ENCODE data around the gene LAMA2. TPM values are rescaled to one million over a fixed set of nuclear protein-coding genes. Genes with fewer than 3 reads are reported as not detected.

LAMA2 gene
- total RNA-seq, 1 donor from 2014 or later: 1.4 TPM

DNA sequence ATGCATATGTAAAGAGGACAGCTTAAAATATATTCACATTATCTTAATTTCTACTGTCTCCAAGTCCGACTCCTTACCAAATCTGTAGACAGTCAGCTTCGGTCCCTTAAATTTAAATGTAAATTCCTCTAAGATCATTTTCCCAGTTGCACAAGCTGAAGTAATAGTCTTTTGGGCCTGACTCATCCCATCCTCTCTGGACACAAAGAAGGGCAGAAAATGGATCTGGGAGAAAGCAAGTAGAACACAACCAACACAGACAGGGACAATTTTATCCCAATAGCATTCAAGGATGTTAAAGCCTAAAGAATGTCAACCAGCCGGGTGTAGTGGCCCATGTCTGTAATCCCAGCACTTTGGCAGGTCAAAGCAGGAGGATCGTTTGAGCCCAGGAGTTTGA, 598.8 kb downstream of the LAMA2 start:
- H3K4me3 ChIP-seq (ENCODE audit: low read depth, low read length): no peak overlapping the region
- TF ChIP-seq, protein P1, sequence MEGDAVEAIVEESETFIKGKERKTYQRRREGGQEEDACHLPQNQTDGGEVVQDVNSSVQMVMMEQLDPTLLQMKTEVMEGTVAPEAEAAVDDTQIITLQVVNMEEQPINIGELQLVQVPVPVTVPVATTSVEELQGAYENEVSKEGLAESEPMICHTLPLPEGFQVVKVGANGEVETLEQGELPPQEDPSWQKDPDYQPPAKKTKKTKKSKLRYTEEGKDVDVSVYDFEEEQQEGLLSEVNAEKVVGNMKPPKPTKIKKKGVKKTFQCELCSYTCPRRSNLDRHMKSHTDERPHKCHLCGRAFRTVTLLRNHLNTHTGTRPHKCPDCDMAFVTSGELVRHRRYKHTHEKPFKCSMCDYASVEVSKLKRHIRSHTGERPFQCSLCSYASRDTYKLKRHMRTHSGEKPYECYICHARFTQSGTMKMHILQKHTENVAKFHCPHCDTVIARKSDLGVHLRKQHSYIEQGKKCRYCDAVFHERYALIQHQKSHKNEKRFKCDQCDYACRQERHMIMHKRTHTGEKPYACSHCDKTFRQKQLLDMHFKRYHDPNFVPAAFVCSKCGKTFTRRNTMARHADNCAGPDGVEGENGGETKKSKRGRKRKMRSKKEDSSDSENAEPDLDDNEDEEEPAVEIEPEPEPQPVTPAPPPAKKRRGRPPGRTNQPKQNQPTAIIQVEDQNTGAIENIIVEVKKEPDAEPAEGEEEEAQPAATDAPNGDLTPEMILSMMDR (IDR thresholded peaks at IDR 0.05; ENCODE audit: insufficient read depth, low read length, poor library complexity, severe bottlenecking): no peak
- no peak for DNase-seq (ENCODE audit: low read depth)
- no peaks in the 10 kb centered on the region for H3K27me3 ChIP-seq (ENCODE audit: control insufficient read depth, insufficient read depth, low read length)
- no peaks in the 10 kb centered on the region for H3K36me3 ChIP-seq (ENCODE audit: control insufficient read depth, insufficient read depth, low read length)

DNA sequence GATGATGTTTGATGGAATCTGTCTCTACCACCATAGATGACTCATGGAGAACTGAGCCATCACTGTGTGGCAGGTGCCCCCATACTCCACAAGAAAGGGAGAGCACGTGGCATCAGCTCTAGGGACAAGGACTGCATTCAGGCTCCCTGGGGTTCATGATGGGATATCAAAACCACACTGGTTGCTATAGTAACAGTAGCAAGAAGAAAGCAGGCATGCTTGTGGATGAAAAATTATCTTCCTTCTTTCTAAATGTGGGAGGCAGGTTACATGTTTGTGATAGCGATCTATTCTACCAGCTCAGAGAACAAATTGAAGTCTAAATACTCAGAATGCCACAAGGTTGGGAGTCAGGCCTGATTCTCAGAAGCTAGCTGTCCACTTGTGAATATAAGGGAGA, 602.8 kb downstream of the LAMA2 start:
- Histone ChIP-seq H3K4me3 (ENCODE audit: low read depth, low read length) (no peak overlapping the region), H3K27me3 (ENCODE audit: control insufficient read depth, insufficient read depth, low read length) (no peaks in the 10 kb centered on the region), H3K36me3 (ENCODE audit: control insufficient read depth, insufficient read depth, low read length) (no peaks in the 10 kb centered on the region)
- TF ChIP-seq, protein P1 (IDR thresholded peaks at IDR 0.05; ENCODE audit: insufficient read depth, low read length, poor library complexity, severe bottlenecking): no peak
- no peak for DNase-seq (ENCODE audit: low read depth)

DNA sequence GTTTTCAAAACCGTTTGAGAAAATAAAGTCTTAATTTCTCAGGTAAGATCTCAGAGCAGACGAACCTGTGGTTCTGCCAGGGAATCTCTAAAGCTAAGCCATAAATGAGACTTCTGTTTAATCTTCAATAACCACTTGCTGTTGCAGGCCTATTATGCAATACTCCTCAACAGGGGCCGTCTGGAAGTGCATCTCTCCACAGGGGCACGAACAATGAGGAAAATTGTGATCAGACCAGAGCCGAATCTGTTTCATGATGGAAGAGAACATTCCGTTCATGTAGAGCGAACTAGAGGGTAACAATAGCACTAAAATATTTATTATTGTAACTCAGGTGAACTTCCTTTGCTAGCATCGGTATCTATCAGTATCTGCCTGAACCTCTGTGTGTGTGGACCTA, 603.4 kb downstream of the LAMA2 start:
- TF ChIP-seq, protein P1 (IDR thresholded peaks at IDR 0.05; ENCODE audit: insufficient read depth, low read length, poor library complexity, severe bottlenecking): no peak
- Histone ChIP-seq H3K27me3 (ENCODE audit: control insufficient read depth, insufficient read depth, low read length) (no peaks in the 10 kb centered on the region), H3K4me3 (ENCODE audit: low read depth, low read length) (no peak overlapping the region), H3K36me3 (ENCODE audit: control insufficient read depth, insufficient read depth, low read length) (no peaks in the 10 kb centered on the region)
- no peak for DNase-seq (ENCODE audit: low read depth)

DNA sequence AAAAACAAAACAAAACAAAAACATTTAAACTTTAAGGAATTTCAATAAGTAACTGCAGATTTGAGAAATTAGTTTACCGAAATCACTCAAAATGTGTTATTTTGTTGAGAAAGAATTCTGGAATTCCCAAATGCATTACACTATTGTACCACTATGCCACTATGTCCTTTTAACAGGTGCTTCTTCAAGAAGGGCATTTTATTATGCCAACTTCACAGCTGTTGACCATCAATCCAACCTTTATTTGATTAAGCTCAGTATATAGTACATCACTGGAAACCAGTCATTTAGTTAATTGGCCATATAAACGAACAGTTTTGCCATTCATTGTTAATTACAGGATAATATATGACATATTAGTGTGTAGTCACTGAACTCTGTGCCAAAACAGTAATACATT, 605.4 kb downstream of the LAMA2 start:
- no peak for DNase-seq (ENCODE audit: low read depth)
- TF ChIP-seq, protein P1 (IDR thresholded peaks at IDR 0.05; ENCODE audit: insufficient read depth, low read length, poor library complexity, severe bottlenecking): no peak
- H3K4me3 ChIP-seq (ENCODE audit: low read depth, low read length): no peak overlapping the region
- no peaks in the 10 kb centered on the region for H3K36me3 ChIP-seq (ENCODE audit: control insufficient read depth, insufficient read depth, low read length)
- H3K27me3 ChIP-seq (ENCODE audit: control insufficient read depth, insufficient read depth, low read length): no peaks in the 10 kb centered on the region

DNA sequence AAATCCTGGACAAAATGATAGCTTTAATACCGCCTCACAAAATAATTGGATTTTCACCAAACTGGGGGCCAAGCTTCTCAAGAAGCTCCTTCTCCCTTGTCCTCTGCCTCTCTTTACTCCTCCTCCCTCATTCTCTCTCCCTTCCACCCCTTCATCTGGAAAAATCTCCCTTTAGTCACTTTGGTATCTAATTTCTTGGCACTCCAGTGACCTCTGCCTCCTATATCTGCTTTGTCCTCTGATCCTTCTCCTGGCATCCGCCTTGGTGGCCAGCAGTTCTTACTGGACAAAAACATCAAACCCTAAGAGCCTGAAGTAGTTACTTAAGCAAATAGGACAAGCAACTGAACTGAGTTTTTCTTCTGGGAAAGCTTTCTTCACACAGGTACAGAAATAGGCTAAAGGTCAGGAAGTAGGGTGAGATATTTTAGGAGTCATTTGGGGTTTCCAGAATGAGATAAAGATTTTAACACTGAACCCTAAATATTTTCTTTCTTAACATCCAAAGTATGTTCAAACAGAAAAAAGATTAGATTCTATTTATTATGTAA, 606.4 kb downstream of the LAMA2 start:
- Histone ChIP-seq H3K36me3 (ENCODE audit: control insufficient read depth, insufficient read depth, low read length) (no peaks in the 10 kb centered on the region), H3K4me3 (ENCODE audit: low read depth, low read length) (no peak overlapping the region), H3K27me3 (ENCODE audit: control insufficient read depth, insufficient read depth, low read length) (no peaks in the 10 kb centered on the region)
- TF ChIP-seq, protein P1 (IDR thresholded peaks at IDR 0.05; ENCODE audit: insufficient read depth, low read length, poor library complexity, severe bottlenecking): no peak
- DNase-seq (ENCODE audit: low read depth): no peak

Data from kidney epithelial cell (primary cell).